ENCODE measurements around the gene GXYLT2.

GRCh38 chr3:72960812-72961518 is 73.1 kb downstream of the GXYLT2 start:
- TF ChIP-seq, protein P1, sequence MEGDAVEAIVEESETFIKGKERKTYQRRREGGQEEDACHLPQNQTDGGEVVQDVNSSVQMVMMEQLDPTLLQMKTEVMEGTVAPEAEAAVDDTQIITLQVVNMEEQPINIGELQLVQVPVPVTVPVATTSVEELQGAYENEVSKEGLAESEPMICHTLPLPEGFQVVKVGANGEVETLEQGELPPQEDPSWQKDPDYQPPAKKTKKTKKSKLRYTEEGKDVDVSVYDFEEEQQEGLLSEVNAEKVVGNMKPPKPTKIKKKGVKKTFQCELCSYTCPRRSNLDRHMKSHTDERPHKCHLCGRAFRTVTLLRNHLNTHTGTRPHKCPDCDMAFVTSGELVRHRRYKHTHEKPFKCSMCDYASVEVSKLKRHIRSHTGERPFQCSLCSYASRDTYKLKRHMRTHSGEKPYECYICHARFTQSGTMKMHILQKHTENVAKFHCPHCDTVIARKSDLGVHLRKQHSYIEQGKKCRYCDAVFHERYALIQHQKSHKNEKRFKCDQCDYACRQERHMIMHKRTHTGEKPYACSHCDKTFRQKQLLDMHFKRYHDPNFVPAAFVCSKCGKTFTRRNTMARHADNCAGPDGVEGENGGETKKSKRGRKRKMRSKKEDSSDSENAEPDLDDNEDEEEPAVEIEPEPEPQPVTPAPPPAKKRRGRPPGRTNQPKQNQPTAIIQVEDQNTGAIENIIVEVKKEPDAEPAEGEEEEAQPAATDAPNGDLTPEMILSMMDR (IDR thresholded peaks at IDR 0.05), result no peak
- TF ChIP-seq POLR2A (IDR thresholded peaks at IDR 0.05), result no peak
